ENCODE results near the gene PCBD2.

DNA sequence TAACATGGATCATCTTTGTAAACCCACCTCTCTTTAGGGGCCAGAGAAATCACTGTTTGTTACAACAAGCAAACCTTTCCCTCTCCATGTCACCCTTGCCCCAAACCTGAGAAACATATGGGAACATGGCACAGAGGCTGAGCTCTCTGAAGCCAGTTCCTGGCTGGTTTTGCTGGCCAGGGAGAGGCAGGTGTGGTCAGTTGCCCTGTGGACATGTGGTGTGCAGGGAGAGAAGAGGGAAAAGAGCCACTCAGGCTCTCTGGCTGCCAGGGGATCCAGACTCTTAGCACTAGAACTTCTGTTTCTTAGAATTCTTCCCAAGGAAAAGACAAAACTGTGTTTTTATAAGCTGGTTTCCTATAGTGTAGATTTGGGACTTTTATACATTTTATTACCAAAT is 58.2 kb downstream of the PCBD2 start:
- TF ChIP-seq, protein P1, sequence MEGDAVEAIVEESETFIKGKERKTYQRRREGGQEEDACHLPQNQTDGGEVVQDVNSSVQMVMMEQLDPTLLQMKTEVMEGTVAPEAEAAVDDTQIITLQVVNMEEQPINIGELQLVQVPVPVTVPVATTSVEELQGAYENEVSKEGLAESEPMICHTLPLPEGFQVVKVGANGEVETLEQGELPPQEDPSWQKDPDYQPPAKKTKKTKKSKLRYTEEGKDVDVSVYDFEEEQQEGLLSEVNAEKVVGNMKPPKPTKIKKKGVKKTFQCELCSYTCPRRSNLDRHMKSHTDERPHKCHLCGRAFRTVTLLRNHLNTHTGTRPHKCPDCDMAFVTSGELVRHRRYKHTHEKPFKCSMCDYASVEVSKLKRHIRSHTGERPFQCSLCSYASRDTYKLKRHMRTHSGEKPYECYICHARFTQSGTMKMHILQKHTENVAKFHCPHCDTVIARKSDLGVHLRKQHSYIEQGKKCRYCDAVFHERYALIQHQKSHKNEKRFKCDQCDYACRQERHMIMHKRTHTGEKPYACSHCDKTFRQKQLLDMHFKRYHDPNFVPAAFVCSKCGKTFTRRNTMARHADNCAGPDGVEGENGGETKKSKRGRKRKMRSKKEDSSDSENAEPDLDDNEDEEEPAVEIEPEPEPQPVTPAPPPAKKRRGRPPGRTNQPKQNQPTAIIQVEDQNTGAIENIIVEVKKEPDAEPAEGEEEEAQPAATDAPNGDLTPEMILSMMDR (IDR thresholded peaks at IDR 0.05), result no peak
- no peak for TF ChIP-seq EZH2 (IDR thresholded peaks at IDR 0.05; ENCODE audit: borderline replicate concordance, insufficient read depth, low read depth, low read length, poor library complexity, severe bottlenecking)

Measured in B cell (primary cell).